PC-9 (cell line): ENCODE results near the gene SLC30A7. TPM values are rescaled to one million over a fixed set of nuclear protein-coding genes. Genes with fewer than 3 reads are reported as not detected.

Experiments
- BruUV-seq: library from RNA; stranded (reverse); fragments of 400-500 nt; replicated peaks from 2 replicates; lab custom pipeline; 2021; lab: Mats Ljungman, UMichigan
- CTCF ChIA-PET: fragments of 300-600 bp; sonication (Branson Sonifier 250); formaldehyde crosslinking; loops from one replicate; lab custom pipeline; 2022; ENCODE audit warnings: antibody characterized with exemption; lab: Charles Lee
- POLR2A ChIA-PET: fragments of 300-600 bp; sonication (Branson Sonifier 250); formaldehyde crosslinking; loops from one replicate; lab custom pipeline; 2022; ENCODE audit warnings: antibody characterized with exemption; ENCODE audit not compliant: unreplicated experiment; lab: Charles Lee
- DNase-seq, 2 experiments: peaks; one replicate each; pipeline versions ENCODE4 v3.0.0 to v3.0.0-alpha.2; 2015 to 2022; ENCODE audit warnings: mixed read lengths in 1 of 2
- H2AFZ ChIP-seq: fragments of 200-600 bp; sonication (generic); 2 replicates; pipeline ENCODE4 v1.8.1; 2017; ENCODE audit warnings: antibody characterized with exemption
- H3F3A ChIP-seq: fragments of 200-600 bp; sonication (generic); 2 replicates; pipeline ENCODE4 v1.8.1; 2017; ENCODE audit warnings: antibody characterized with exemption, mild to moderate bottlenecking, low read depth; ENCODE audit not compliant: insufficient read depth
- H3K27ac ChIP-seq: fragments of 200-600 bp; sonication (generic); 2 replicates; pipeline ENCODE4 v1.6.1; 2016; ENCODE audit warnings: mixed run types
- H3K27me3 ChIP-seq: fragments of 200-600 bp; sonication (generic); 2 replicates; pipeline ENCODE4 v1.6.1; 2016; ENCODE audit warnings: low read depth, mixed run types; ENCODE audit not compliant: insufficient read depth
- H3K36me3 ChIP-seq: fragments of 200-600 bp; sonication (generic); 2 replicates; pipeline ENCODE4 v1.6.1; 2016; ENCODE audit warnings: low read depth, mixed run types
- H3K4me1 ChIP-seq: fragments of 200-600 bp; sonication (generic); replicated peaks from 2 replicates; pipeline ENCODE4 v1.6.1; 2016; ENCODE audit warnings: mixed run types; ENCODE audit not compliant: insufficient read depth
- H3K4me2 ChIP-seq: fragments of 200-600 bp; sonication (generic); 2 replicates; pipeline ENCODE4 v1.6.1; 2017; ENCODE audit warnings: mixed run types
- H3K4me3 ChIP-seq: fragments of 200-600 bp; sonication (generic); 2 replicates; pipeline ENCODE4 v1.6.1; 2016; ENCODE audit warnings: mixed run types
- H3K79me2 ChIP-seq: fragments of 200-600 bp; sonication (generic); 2 replicates; pipeline ENCODE4 v1.6.1; 2017; ENCODE audit warnings: low read depth, mixed run types
- H3K9me2 ChIP-seq: fragments of 200-600 bp; sonication (generic); 2 replicates; pipeline ENCODE4 v1.8.1; 2017; ENCODE audit warnings: mild to moderate bottlenecking; ENCODE audit not compliant: insufficient read depth
- H3K9me3 ChIP-seq: fragments of 200-600 bp; sonication (generic); 2 replicates; pipeline ENCODE4 v1.8.1; 2016; ENCODE audit warnings: low read depth; ENCODE audit not compliant: insufficient read depth
- H4K20me1 ChIP-seq: fragments of 200-600 bp; sonication (generic); 2 replicates; pipeline ENCODE4 v1.8.1; 2017; ENCODE audit not compliant: insufficient read depth
- CTCF ChIP-seq: fragments of 200-600 bp; sonication (generic); conservative IDR thresholded peaks from 2 replicates; pipeline ENCODE4 v1.6.1; 2017; ENCODE audit warnings: mixed run types, antibody characterized with exemption, mild to moderate bottlenecking, moderate library complexity
- EZH2 ChIP-seq: fragments of 200-600 bp; sonication (generic); IDR thresholded peaks from 2 replicates; pipeline ENCODE4 v1.8.0; 2017; ENCODE audit warnings: antibody characterized with exemption, low read depth
- intact Hi-C: fragments of 100-400 bp; cut with micrococcal nuclease; formaldehyde crosslinking; loops from one replicate; pipeline ENCODE4 v1.10.0; 2022; ENCODE audit not compliant: unreplicated experiment
- total RNA-seq: library from RNA; stranded (reverse); gene quantifications from 2 replicates; pipeline ENCODE4 v1.2.3, GENCODE V29; 2021

Gene SLC30A7
- total RNA-seq, 1 experiment from 2014 or later = 27.4 TPM

GRCh38 chr1:100879422-100879821 is 16.5 kb upstream of the SLC30A7 start:
- TF ChIP-seq CTCF = no peak
- no peak for TF ChIP-seq EZH2
- no peak for DNase-seq
- H3K36me3 ChIP-seq = 0 out of 2 replicates have a peak, but pooled peaks cover 5% of the 10 kb centered on the region
- no peak overlapping the region for H3K27ac ChIP-seq
- intact Hi-C loops = no loop called here
- H3K9me2 ChIP-seq = no peaks in the 10 kb centered on the region
- ChIA-PET POLR2A (no interaction called here), CTCF (no interaction called here)
- H3K4me1 ChIP-seq = peaks cover 13% of the 10 kb centered on the region; the same call in 1 of the 2 replicates
- H3K27me3 ChIP-seq = no peaks in the 10 kb centered on the region
- BruUV-seq = no TSS peak
- no peaks in the 10 kb centered on the region for H3K79me2 ChIP-seq
- H3K9me3 ChIP-seq = no peaks in the 10 kb centered on the region
- H2AFZ ChIP-seq = no peak overlapping the region
- H3K4me3 ChIP-seq = no peak overlapping the region
- H3K4me2 ChIP-seq = no peak overlapping the region
- peaks cover 6% of the 10 kb centered on the region; the same call in 1 of the 2 replicates for H3F3A ChIP-seq
- H4K20me1 ChIP-seq = no peaks in the 10 kb centered on the region

- H3K4me1 ChIP-seq = peaks cover 13% of the 10 kb centered on the region; the same call in 1 of the 2 replicates
- no peaks in the 10 kb centered on the region for H3K9me2 ChIP-seq
- no peak overlapping the region for H3K27ac ChIP-seq
- no peak overlapping the region for H2AFZ ChIP-seq
- H3K4me3 ChIP-seq = no peak overlapping the region
- POLR2A ChIA-PET = no interaction called here
- DNase-seq = no peak
- TF ChIP-seq CTCF (no peak), EZH2 (no peak)
- no peak overlapping the region for H3K4me2 ChIP-seq
- no TSS peak for BruUV-seq
- no peaks in the 10 kb centered on the region for H3K79me2 ChIP-seq
- no peaks in the 10 kb centered on the region for H3K36me3 ChIP-seq
- H3F3A ChIP-seq = peaks cover 9% of the 10 kb centered on the region; the same call in 1 of the 2 replicates
- H3K9me3 ChIP-seq = no peaks in the 10 kb centered on the region
- CTCF ChIA-PET = no interaction called here
- no peaks in the 10 kb centered on the region for H4K20me1 ChIP-seq
- intact Hi-C loops = no loop called here
- H3K27me3 ChIP-seq = no peaks in the 10 kb centered on the region
These were observed 14.2 kb upstream of the SLC30A7 start for GRCh38 chr1:100881687-100882086.

- Histone ChIP-seq H3K4me2 (no peak overlapping the region), H3K79me2 (no peaks in the 10 kb centered on the region), H3K9me2 (no peaks in the 10 kb centered on the region), H3F3A (peaks cover 9% of the 10 kb centered on the region; the same call in 1 of the 2 replicates), H3K27ac (no peak overlapping the region), H2AFZ (no peak overlapping the region), H3K4me1 (peaks cover 13% of the 10 kb centered on the region; the same call in 1 of the 2 replicates), H3K4me3 (no peak overlapping the region), H3K36me3 (no peaks in the 10 kb centered on the region), H3K27me3 (no peaks in the 10 kb centered on the region), H4K20me1 (no peaks in the 10 kb centered on the region), H3K9me3 (no peaks in the 10 kb centered on the region)
- ChIA-PET CTCF (no interaction called here), POLR2A (no interaction called here)
- intact Hi-C loops = no loop called here
- BruUV-seq = no TSS peak
- no peak for TF ChIP-seq CTCF
- no peak for TF ChIP-seq EZH2
- no peak for DNase-seq
These were observed 13.2 kb upstream of the SLC30A7 start for GRCh38 chr1:100882698-100883097.
